Activated effector memory CD4-positive, alpha-beta T cell treated with anti-CD3 and anti-CD28 coated beads, Interleukin-2, amount 50 U/mL, for 16 hours (primary cell): Measurements from ENCODE around the gene TAF3.

Experiments used
- DNase-seq: peaks from one replicate; pipeline ENCODE4 v3.0.0-alpha.2; 2020

The TAF3 gene

GRCh38 chr10:7813481-7813880 lies 4.8 kb upstream of the TAF3 start:
- no peak for DNase-seq

DNA sequence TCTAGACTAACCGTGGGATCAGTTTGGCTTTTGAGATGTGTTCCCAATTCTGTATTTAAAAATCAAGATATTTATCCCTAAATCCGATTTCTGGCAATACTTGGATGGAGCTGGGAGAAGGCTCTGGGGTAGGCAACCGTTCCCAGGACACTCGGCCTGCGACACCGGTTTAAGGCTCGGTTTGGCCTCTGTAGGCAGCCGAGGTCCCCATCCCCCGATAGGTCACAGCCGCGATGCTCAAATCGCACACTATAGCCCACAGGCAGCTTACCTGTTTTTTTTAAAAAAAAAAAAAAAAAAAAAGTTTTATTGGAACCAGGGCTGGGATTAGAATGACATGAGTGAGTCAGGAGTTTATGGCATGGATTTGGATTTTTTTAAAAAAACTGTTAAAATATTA lies 729 bp upstream of the TAF3 start:
- DNase-seq: no peak

- no peak for DNase-seq
These were observed 366 bp upstream of the TAF3 start for GRCh38 chr10:7817984-7818294.

DNA sequence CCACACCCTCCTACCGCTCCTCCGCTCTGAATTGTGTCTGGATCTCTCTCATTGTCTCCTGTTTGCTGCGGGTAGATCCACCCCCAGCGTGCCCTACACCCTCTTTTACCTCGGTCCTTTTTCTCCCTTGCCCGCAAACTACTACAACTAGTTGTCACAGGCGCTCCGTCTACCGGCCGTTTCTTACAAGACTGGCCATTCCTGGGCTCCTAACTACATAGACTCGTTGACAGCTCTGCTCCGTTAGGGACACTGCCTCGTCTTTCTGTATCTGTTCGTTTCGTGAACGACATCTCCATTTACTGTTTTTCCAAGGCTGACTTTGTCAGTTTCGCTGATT lies 786 bp downstream of the TAF3 start:
- peak; percentile 71 for DNase-seq

DNA sequence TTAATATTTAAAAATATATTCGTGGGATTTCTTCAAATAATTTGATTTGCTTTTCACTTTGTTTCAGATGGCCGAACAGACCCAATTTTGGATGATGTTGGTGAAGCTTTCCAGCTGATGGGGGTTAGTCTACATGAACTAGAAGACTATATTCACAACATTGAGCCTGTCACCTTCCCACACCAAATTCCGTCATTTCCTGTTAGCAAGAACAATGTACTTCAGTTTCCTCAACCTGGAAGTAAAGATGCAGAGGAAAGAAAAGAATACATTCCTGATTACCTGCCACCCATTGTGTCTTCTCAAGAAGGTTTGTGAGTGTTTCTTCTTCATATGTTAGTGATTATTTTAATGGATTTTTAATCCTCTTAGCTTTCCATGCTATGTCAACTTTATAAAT lies 5.9 kb downstream of the TAF3 start:
- DNase-seq: no peak

DNA sequence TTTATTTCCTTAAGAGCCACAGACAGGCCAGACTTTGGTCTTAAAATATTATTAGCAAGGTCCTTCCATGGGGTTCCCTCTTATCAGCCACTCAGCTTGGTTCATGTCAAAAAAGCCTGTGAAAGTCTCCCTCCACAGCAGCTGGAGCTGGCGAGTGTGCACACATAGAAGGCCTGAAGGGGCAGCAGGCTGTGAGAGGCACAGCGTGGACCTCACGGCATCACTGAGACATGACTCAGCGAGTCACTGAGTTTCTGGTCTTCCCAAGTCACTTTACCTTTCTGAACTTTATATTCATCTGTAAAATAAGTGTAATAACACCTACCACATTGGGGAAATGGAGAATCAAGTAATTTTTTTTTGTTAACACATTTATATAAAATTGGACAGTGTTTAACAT lies 8.7 kb downstream of the TAF3 start:
- no peak for DNase-seq

- DNase-seq: no peak
These were observed 11.1 kb downstream of the TAF3 start for GRCh38 chr10:7829289-7829834.

DNA sequence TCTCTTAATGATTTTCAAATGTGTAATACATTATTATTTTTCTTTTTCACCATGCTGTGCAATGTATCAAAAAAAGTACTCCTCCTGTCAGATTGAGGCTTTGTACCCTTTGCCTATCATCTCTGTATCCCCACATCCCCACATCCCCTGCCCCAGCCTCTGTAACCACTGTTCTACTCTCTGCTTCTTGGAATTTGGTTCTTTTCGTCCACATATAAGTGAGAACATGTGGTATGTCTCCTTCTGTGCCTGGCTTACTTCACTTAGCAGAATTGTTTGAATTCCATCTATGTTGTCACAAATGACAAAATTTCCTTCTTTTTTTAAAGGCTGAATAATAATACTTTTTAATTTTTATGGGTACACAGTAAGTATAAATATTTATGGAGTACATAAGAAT lies 13.8 kb downstream of the TAF3 start:
- DNase-seq: no peak

GRCh38 chr10:7833210-7833609 lies 14.9 kb downstream of the TAF3 start:
- no peak for DNase-seq

GRCh38 chr10:7834262-7834661 lies 16.0 kb downstream of the TAF3 start:
- DNase-seq: no peak

DNA sequence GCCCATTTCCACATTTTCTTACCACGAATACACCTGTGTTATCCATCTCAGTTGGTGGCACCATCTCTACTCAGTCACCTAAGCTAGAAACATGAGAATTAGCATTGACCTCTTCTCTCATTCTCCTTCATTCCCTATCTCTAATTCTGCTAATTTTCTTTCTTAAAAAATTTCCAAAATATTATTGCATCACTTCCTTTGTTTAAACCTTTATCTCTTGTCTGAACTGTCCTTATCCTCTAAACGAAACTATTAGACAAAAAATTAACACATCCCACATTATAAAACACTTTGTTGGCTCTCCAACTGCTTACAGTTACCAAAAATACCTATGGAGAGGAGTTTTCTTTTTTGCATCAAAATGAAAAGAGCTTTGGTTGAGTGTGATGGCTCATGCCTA lies 18.3 kb downstream of the TAF3 start:
- no peak for DNase-seq

- no peak for DNase-seq
These were observed 28.3 kb downstream of the TAF3 start for GRCh38 chr10:7846591-7846990.

GRCh38 chr10:7853226-7853842 lies 35.0 kb downstream of the TAF3 start:
- DNase-seq: no peak

DNA sequence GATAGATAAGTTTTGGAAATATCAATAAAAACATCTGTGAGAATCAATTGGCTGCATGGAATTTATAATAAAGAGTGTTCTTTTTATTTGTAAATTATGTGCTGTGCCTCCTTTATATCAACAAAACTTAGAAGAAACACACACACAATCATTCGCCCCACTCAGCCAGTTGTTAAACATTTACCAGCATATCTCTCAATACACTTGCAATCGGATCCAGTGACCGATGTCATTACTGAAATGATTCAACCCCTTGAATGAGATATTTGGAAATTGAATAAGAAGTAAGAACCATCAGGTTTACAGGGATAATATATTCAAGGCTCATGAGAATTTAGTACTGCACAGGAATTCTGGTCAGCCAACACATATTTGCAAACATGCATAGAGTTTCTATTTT lies 35.6 kb downstream of the TAF3 start:
- no peak for DNase-seq

DNA sequence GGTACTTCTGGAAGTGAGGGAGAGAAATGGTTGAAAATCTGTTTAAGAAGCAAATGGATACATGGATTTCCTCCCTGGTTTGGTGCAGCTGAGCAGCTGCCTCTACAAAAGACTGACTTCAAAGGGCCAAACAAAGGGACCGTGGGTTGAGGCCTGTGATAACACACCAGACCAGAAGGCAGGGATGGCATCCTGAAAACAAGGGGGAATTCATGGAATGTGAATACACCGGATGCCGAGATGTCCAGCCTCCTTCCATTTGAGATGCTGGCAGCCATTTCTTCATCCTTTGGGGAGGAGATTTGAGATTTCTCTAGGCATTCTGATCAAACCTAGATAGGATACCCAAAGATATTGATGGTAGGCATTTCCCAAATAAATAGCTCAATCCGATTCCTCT lies 36.9 kb downstream of the TAF3 start:
- no peak for DNase-seq

GRCh38 chr10:7856678-7857077 lies 38.4 kb downstream of the TAF3 start:
- no peak for DNase-seq

DNA sequence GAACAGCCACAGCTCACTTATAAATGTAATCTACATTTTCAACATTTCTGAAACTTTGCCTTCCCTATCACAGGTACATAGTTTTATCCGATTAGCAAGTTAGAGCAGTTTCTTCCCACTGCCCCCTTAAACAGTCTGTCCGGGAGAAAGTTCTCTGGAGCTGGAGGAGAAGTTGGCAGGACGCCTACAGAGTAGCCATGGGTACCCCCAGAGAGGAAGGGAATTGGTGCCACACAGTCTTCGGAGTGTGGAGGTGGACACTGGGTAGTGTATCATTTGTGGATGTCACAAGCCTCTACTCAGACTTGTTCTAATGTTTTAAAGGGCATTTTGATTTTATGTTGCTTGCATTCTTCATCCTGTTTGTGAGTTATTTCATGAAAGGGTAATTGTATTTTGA lies 39.0 kb downstream of the TAF3 start:
- no peak for DNase-seq

GRCh38 chr10:7861509-7862120 lies 43.3 kb downstream of the TAF3 start:
- no peak for DNase-seq

GRCh38 chr10:7862121-7862514 lies 43.8 kb downstream of the TAF3 start:
- DNase-seq: no peak

DNA sequence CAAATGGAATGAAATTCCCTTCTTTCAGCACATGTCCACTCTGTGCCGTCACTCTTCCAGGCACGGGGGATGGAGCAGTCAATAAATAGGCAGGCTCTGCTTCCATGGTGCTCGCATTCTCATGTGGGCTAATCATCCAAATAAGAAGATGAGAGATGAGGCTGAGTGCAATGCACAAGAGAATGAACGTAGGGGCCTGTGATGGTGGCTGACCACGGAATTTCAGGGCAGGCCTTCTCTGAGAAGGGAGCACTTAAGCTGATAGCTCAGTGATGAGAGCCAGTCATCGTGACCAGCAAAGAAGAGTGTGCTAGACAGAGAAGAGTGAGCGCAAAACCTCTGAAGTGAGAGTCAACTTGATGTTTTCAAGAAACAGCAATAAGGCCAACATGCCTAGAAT lies 47.9 kb downstream of the TAF3 start:
- DNase-seq: no peak

GRCh38 chr10:7872041-7872442 lies 53.7 kb downstream of the TAF3 start:
- DNase-seq: no peak

GRCh38 chr10:7874864-7875263 lies 56.6 kb downstream of the TAF3 start:
- no peak for DNase-seq

- no peak for DNase-seq
These were observed 58.3 kb downstream of the TAF3 start for GRCh38 chr10:7876541-7877127.

- DNase-seq: no peak
These were observed 62.8 kb downstream of the TAF3 start for GRCh38 chr10:7881119-7881518.

- no peak for DNase-seq
These were observed 67.8 kb downstream of the TAF3 start for GRCh38 chr10:7886056-7886455.
